ENCODE data around the gene EIF4B. TPM values are rescaled to one million over a fixed set of nuclear protein-coding genes. Genes with fewer than 3 reads are reported as not detected.
A peak's percentile ranks its signal among the peaks of the same experiment; 100 is the strongest.

EIF4B gene
- total and polyA plus RNA-seq, 2 of the 13 experiments (the other 11 are each of a cell fraction or from before 2014, with no cell fraction given) = 416 to 548 TPM

GRCh38 chr12:53051058-53051880 is 45.0 kb downstream of the EIF4B start (continued):
- TF ChIP-seq ZNF670 (CRISPR knock-in tag; IDR thresholded peaks at IDR 0.05; ENCODE audit: borderline replicate concordance) (no peak; the same call in 1 of the 2 replicates), HOXA3 (CRISPR knock-in tag; IDR thresholded peaks at IDR 0.05) (peak; percentile 71; the same call in 1 of the 2 replicates), ZNF513 (CRISPR knock-in tag; conservative IDR thresholded peaks at IDR 0.05) (no peak), ZSCAN5A (CRISPR knock-in tag; IDR thresholded peaks at IDR 0.05; ENCODE audit: borderline replicate concordance) (no peak), ZBTB38 (CRISPR knock-in tag; IDR thresholded peaks at IDR 0.05) (0 out of 2 replicates have a peak, but pooled peaks have one; percentile 13), SRY (CRISPR knock-in tag; IDR thresholded peaks at IDR 0.05) (0 out of 2 replicates have a peak, but pooled peaks have one; percentile 35), REST (IDR thresholded peaks at IDR 0.05; ENCODE audit: borderline replicate concordance in 1 of 2, low read depth in 1 of 2, low read length in 2 of 2) (no peak), ZNF773 (CRISPR knock-in tag; IDR thresholded peaks at IDR 0.05; ENCODE audit: borderline replicate concordance) (no peak), ZNF577 (CRISPR knock-in tag; IDR thresholded peaks at IDR 0.05; ENCODE audit: borderline replicate concordance, low read depth) (no peak), ZZZ3 (CRISPR knock-in tag; IDR thresholded peaks at IDR 0.05; ENCODE audit: borderline replicate concordance) (no peak), NR2F1 (CRISPR knock-in tag; IDR thresholded peaks at IDR 0.05) (peak; percentile 76 to 84), SSRP1 (CRISPR knock-in tag; IDR thresholded peaks at IDR 0.05) (peak; percentile 76; the same call in 1 of the 2 replicates), ZNF749 (CRISPR knock-in tag; IDR thresholded peaks at IDR 0.05; ENCODE audit: borderline replicate concordance) (no peak), ZNF274 (CRISPR knock-in tag; IDR thresholded peaks at IDR 0.05) (no peak), KDM6A (CRISPR knock-in tag; IDR thresholded peaks at IDR 0.05; ENCODE audit: low read depth) (peak; percentile 83), ZNF468 (CRISPR knock-in tag; IDR thresholded peaks at IDR 0.05) (no peak), IKZF1 (IDR thresholded peaks at IDR 0.05) (no peak), FOSL2 (CRISPR knock-in tag; IDR thresholded peaks at IDR 0.05) (peak; percentile 53)
- TF ChIP-seq, protein P1, sequence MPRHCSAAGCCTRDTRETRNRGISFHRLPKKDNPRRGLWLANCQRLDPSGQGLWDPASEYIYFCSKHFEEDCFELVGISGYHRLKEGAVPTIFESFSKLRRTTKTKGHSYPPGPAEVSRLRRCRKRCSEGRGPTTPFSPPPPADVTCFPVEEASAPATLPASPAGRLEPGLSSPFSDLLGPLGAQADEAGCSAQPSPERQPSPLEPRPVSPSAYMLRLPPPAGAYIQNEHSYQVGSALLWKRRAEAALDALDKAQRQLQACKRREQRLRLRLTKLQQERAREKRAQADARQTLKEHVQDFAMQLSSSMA (CRISPR knock-in tag; IDR thresholded peaks at IDR 0.05) = no peak
- TF ChIP-seq, protein P2, sequence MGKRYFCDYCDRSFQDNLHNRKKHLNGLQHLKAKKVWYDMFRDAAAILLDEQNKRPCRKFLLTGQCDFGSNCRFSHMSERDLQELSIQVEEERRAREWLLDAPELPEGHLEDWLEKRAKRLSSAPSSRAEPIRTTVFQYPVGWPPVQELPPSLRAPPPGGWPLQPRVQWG (CRISPR knock-in tag; IDR thresholded peaks at IDR 0.05; ENCODE audit: borderline replicate concordance, low read depth) = no peak
